ENCODE results near the gene PRKN. TPM values are rescaled to one million over a fixed set of nuclear protein-coding genes. Genes with fewer than 3 reads are reported as not detected.

PRKN gene
- total RNA-seq, 1 donor from 2014 or later, result 1.3 TPM

DNA sequence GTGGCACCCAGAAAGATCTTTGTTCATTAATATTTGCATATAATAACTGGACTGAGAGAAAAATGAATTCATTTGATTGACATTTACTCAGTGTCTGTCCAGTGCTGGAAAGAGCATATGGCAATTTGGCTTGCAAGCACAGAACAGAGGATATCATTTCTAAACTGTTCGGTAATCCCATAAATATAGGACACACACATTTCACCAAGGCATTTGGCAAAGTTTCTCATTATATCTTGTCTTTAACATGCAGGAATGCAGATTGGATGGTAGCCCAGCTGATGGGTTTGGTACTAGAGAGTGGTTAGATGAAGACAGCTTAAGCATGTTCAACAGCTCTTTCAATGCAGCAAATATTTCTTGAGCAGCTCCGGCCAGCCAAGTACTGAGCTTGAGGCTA, 259.2 kb downstream of the PRKN start:
- TF ChIP-seq EZH2 (IDR thresholded peaks at IDR 0.05; ENCODE audit: insufficient read depth, low read length), result no peak
- TF ChIP-seq, protein P1, sequence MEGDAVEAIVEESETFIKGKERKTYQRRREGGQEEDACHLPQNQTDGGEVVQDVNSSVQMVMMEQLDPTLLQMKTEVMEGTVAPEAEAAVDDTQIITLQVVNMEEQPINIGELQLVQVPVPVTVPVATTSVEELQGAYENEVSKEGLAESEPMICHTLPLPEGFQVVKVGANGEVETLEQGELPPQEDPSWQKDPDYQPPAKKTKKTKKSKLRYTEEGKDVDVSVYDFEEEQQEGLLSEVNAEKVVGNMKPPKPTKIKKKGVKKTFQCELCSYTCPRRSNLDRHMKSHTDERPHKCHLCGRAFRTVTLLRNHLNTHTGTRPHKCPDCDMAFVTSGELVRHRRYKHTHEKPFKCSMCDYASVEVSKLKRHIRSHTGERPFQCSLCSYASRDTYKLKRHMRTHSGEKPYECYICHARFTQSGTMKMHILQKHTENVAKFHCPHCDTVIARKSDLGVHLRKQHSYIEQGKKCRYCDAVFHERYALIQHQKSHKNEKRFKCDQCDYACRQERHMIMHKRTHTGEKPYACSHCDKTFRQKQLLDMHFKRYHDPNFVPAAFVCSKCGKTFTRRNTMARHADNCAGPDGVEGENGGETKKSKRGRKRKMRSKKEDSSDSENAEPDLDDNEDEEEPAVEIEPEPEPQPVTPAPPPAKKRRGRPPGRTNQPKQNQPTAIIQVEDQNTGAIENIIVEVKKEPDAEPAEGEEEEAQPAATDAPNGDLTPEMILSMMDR (IDR thresholded peaks at IDR 0.05; ENCODE audit: insufficient read depth, low read depth, low read length), result no peak
- H3K4me3 Mint-ChIP-seq (ENCODE audit: unreplicated experiment), result no peak overlapping the region
- Histone ChIP-seq H3K4me2 (ENCODE audit: low read length) (no peak overlapping the region), H3K9me3 (ENCODE audit: insufficient read depth, low read depth, low read length) (no peaks in the 10 kb centered on the region), H3K4me1 (ENCODE audit: insufficient read depth, low read length) (no peaks in the 10 kb centered on the region), H3K4me3 (ENCODE audit: insufficient read depth, low read depth, low read length) (no peak overlapping the region), H3K79me2 (ENCODE audit: insufficient read depth, low read length) (no peaks in the 10 kb centered on the region), H3K27me3 (ENCODE audit: insufficient read depth, low read length) (no peaks in the 10 kb centered on the region), H4K20me1 (ENCODE audit: insufficient read depth, low read length) (no peaks in the 10 kb centered on the region), H3K9ac (ENCODE audit: low read length) (no peak overlapping the region), H3K36me3 (ENCODE audit: insufficient read depth, low read length) (no peaks in the 10 kb centered on the region), H3K27ac (ENCODE audit: low read depth, low read length) (no peak overlapping the region), H2AFZ (ENCODE audit: low read depth, low read length) (no peak overlapping the region)
- no peaks in the 10 kb centered on the region for H3K36me3 Mint-ChIP-seq (ENCODE audit: low read depth, unreplicated experiment)
- FAIRE-seq (no peak), DNase-seq (ENCODE audit: low read depth) (peak; percentile 62)
- no peak overlapping the region for H3K27ac Mint-ChIP-seq (ENCODE audit: unreplicated experiment)
- H3K4me1 Mint-ChIP-seq (ENCODE audit: low read depth, unreplicated experiment), result no peaks in the 10 kb centered on the region
- H3K9me3 Mint-ChIP-seq (ENCODE audit: unreplicated experiment), result no peaks in the 10 kb centered on the region
- H3K27me3 Mint-ChIP-seq (ENCODE audit: low read depth, unreplicated experiment), result no peaks in the 10 kb centered on the region

DNA sequence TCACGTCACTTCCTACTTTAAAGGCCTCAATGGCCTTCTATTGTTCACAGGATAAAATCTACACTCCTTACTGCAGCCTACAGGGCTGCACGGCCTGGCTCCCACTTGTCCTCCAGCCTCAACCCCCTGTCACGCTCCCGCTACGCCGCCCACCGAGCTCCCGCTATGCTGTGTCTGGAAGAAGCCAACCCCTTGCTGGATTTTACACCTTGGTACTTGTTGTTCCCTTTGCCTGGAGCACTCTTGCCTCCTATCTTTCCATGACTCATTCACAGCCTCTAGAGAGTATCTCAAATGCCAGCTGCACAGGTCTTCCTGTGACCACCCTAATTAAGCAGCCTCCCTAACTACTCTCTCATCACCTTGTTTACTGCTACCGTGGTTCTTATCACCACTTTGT, 259.9 kb downstream of the PRKN start:
- Histone ChIP-seq H3K27me3 (ENCODE audit: insufficient read depth, low read length) (no peaks in the 10 kb centered on the region), H3K4me2 (ENCODE audit: low read length) (no peak overlapping the region), H3K9me3 (ENCODE audit: insufficient read depth, low read depth, low read length) (no peaks in the 10 kb centered on the region), H3K4me3 (ENCODE audit: insufficient read depth, low read depth, low read length) (no peak overlapping the region), H3K79me2 (ENCODE audit: insufficient read depth, low read length) (no peaks in the 10 kb centered on the region), H3K36me3 (ENCODE audit: insufficient read depth, low read length) (no peaks in the 10 kb centered on the region), H4K20me1 (ENCODE audit: insufficient read depth, low read length) (no peaks in the 10 kb centered on the region), H3K4me1 (ENCODE audit: insufficient read depth, low read length) (no peaks in the 10 kb centered on the region), H2AFZ (ENCODE audit: low read depth, low read length) (no peak overlapping the region), H3K27ac (ENCODE audit: low read depth, low read length) (no peak overlapping the region), H3K9ac (ENCODE audit: low read length) (no peak overlapping the region)
- FAIRE-seq, result no peak
- no peak overlapping the region for H3K4me3 Mint-ChIP-seq (ENCODE audit: unreplicated experiment)
- no peak overlapping the region for H3K27ac Mint-ChIP-seq (ENCODE audit: unreplicated experiment)
- H3K36me3 Mint-ChIP-seq (ENCODE audit: low read depth, unreplicated experiment), result no peaks in the 10 kb centered on the region
- H3K27me3 Mint-ChIP-seq (ENCODE audit: low read depth, unreplicated experiment), result no peaks in the 10 kb centered on the region
- DNase-seq (ENCODE audit: low read depth), result no peak
- no peaks in the 10 kb centered on the region for H3K9me3 Mint-ChIP-seq (ENCODE audit: unreplicated experiment)
- TF ChIP-seq, protein P1 (IDR thresholded peaks at IDR 0.05; ENCODE audit: insufficient read depth, low read depth, low read length), result no peak
- TF ChIP-seq EZH2 (IDR thresholded peaks at IDR 0.05; ENCODE audit: insufficient read depth, low read length), result no peak
- no peaks in the 10 kb centered on the region for H3K4me1 Mint-ChIP-seq (ENCODE audit: low read depth, unreplicated experiment)

DNA sequence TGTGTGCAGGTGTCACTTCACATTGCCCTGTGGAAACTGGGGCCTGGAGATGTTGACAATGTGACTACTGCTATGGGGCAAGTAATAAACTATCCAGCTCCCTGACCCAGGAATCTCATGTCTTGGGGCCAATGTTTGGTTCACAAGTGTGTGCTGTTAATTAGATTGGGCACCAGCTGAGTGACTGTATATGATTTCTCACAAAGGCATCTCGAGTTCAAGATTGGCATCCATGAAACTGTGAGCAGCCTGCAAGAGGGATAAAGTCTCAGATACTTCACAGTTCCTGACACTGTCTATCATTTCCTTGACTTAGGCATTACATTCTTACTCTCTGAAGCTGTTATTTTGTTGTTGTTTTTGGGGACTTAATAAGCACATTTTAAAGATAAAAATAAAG, 264.0 kb downstream of the PRKN start:
- TF ChIP-seq, protein P1 (IDR thresholded peaks at IDR 0.05; ENCODE audit: insufficient read depth, low read depth, low read length), result no peak
- TF ChIP-seq EZH2 (IDR thresholded peaks at IDR 0.05; ENCODE audit: insufficient read depth, low read length), result no peak
- Histone ChIP-seq H3K27me3 (ENCODE audit: insufficient read depth, low read length) (no peaks in the 10 kb centered on the region), H3K9me3 (ENCODE audit: insufficient read depth, low read depth, low read length) (no peaks in the 10 kb centered on the region), H3K4me1 (ENCODE audit: insufficient read depth, low read length) (no peaks in the 10 kb centered on the region), H2AFZ (ENCODE audit: low read depth, low read length) (no peak overlapping the region), H3K79me2 (ENCODE audit: insufficient read depth, low read length) (no peaks in the 10 kb centered on the region), H3K36me3 (ENCODE audit: insufficient read depth, low read length) (no peaks in the 10 kb centered on the region), H3K4me3 (ENCODE audit: insufficient read depth, low read depth, low read length) (no peak overlapping the region), H4K20me1 (ENCODE audit: insufficient read depth, low read length) (no peaks in the 10 kb centered on the region), H3K9ac (ENCODE audit: low read length) (no peak overlapping the region), H3K4me2 (ENCODE audit: low read length) (no peak overlapping the region), H3K27ac (ENCODE audit: low read depth, low read length) (no peak overlapping the region)
- H3K27ac Mint-ChIP-seq (ENCODE audit: unreplicated experiment), result no peak overlapping the region
- no peak overlapping the region for H3K4me3 Mint-ChIP-seq (ENCODE audit: unreplicated experiment)
- no peaks in the 10 kb centered on the region for H3K27me3 Mint-ChIP-seq (ENCODE audit: low read depth, unreplicated experiment)
- FAIRE-seq (no peak), DNase-seq (ENCODE audit: low read depth) (no peak)
- no peaks in the 10 kb centered on the region for H3K4me1 Mint-ChIP-seq (ENCODE audit: low read depth, unreplicated experiment)
- no peaks in the 10 kb centered on the region for H3K9me3 Mint-ChIP-seq (ENCODE audit: unreplicated experiment)
- H3K36me3 Mint-ChIP-seq (ENCODE audit: low read depth, unreplicated experiment), result no peaks in the 10 kb centered on the region
